H9 (cell line): ENCODE measurements around the gene TBCEL. TPM values are rescaled to one million over a fixed set of nuclear protein-coding genes. Genes with fewer than 3 reads are reported as not detected.

Experiments
- DNase-seq: peaks from one replicate; pipeline ENCODE4 v3.0.0-alpha.2; 2017
- H2AFZ ChIP-seq: one replicate; pipeline ENCODE4 v1.6.1; 2013; ENCODE audit warnings: mild to moderate bottlenecking, low read length, control low read depth, moderate library complexity
- H2AK5ac ChIP-seq: 2 replicates; pipeline ENCODE4 v1.6.1; 2013; ENCODE audit warnings: low read length, control low read depth, mixed read lengths; ENCODE audit not compliant: insufficient read length
- H2BK120ac ChIP-seq: one replicate; pipeline ENCODE4 v1.6.1; 2013; ENCODE audit warnings: low read depth, mild to moderate bottlenecking, low read length, control low read depth, inconsistent platforms; ENCODE audit not compliant: poor library complexity, severe bottlenecking
- H2BK12ac ChIP-seq: 2 replicates; pipeline ENCODE4 v1.6.1; 2013; ENCODE audit warnings: low read length, control low read depth, mixed read lengths, low read depth; ENCODE audit not compliant: insufficient read length
- H2BK15ac ChIP-seq: 2 replicates; pipeline ENCODE4 v1.6.1; 2013; ENCODE audit warnings: low read depth, low read length, control low read depth
- H2BK20ac ChIP-seq: one replicate; pipeline ENCODE4 v1.6.1; 2013; ENCODE audit warnings: low read depth, mild to moderate bottlenecking, low read length, control low read depth, inconsistent platforms; ENCODE audit not compliant: poor library complexity, severe bottlenecking
- H2BK5ac ChIP-seq: 2 replicates; pipeline ENCODE4 v1.6.1; 2013; ENCODE audit warnings: low read length, control low read depth, mixed read lengths; ENCODE audit not compliant: insufficient read length
- H3K14ac ChIP-seq: 2 replicates; pipeline ENCODE4 v1.6.1; 2013; ENCODE audit warnings: low read length, control low read depth; ENCODE audit not compliant: insufficient read depth
- H3K18ac ChIP-seq: 2 replicates; pipeline ENCODE4 v1.6.1; 2013; ENCODE audit warnings: low read depth, mild to moderate bottlenecking, mixed read lengths, low read length, control low read depth; ENCODE audit not compliant: insufficient read length
- H3K23ac ChIP-seq: 2 replicates; pipeline ENCODE4 v1.6.1; 2013; ENCODE audit warnings: low read length, control low read depth, mixed read lengths, low read depth; ENCODE audit not compliant: insufficient read length
- H3K23me2 ChIP-seq: 2 replicates; pipeline ENCODE4 v1.6.1; 2013; ENCODE audit warnings: low read depth, mild to moderate bottlenecking, mixed read lengths, low read length, control low read depth; ENCODE audit not compliant: insufficient read length, poor library complexity, severe bottlenecking
- H3K27ac ChIP-seq: 2 replicates; pipeline ENCODE4 v1.5.1; 2013; ENCODE audit warnings: low read length, control low read depth, mixed read lengths, low read depth; ENCODE audit not compliant: insufficient read length
- H3K27me3 ChIP-seq: 2 replicates; pipeline ENCODE4 v1.6.1; 2013; ENCODE audit warnings: low read length, control low read depth, inconsistent platforms; ENCODE audit not compliant: insufficient read depth
- H3K4ac ChIP-seq: 2 replicates; pipeline ENCODE4 v1.6.1; 2013; ENCODE audit warnings: low read depth, mild to moderate bottlenecking, control low read depth, inconsistent platforms, low read length, moderate library complexity
- H3K4me1 ChIP-seq: 2 replicates; pipeline ENCODE4 v1.6.1; 2013; ENCODE audit warnings: low read length, control low read depth, inconsistent platforms; ENCODE audit not compliant: insufficient read depth
- H3K4me2 ChIP-seq: 2 replicates; pipeline ENCODE4 v1.6.1; 2013; ENCODE audit warnings: low read length, control low read depth, mixed read lengths; ENCODE audit not compliant: insufficient read length, insufficient read depth
- H3K56ac ChIP-seq: 2 replicates; pipeline ENCODE4 v1.6.1; 2013; ENCODE audit warnings: low read depth, mild to moderate bottlenecking, mixed read lengths, low read length, control low read depth; ENCODE audit not compliant: insufficient read length
- H3K79me1 ChIP-seq: 2 replicates; pipeline ENCODE4 v1.6.1; 2013; ENCODE audit warnings: low read depth, mild to moderate bottlenecking, moderate library complexity, low read length, control low read depth, inconsistent platforms; ENCODE audit not compliant: insufficient read depth, poor library complexity, severe bottlenecking
- H3K79me2 ChIP-seq: 2 replicates; pipeline ENCODE4 v1.6.1; 2013; ENCODE audit warnings: low read length, control low read depth, inconsistent platforms; ENCODE audit not compliant: insufficient read depth
- H3K9ac ChIP-seq: 2 replicates; pipeline ENCODE4 v1.6.1; 2013; ENCODE audit warnings: low read length, control low read depth, mixed read lengths; ENCODE audit not compliant: insufficient read length; ENCODE audit errors: extremely low read depth
- H3K9me3 ChIP-seq: one replicate; pipeline ENCODE4 v1.6.1; 2013; ENCODE audit warnings: low read depth, low read length, inconsistent platforms; ENCODE audit not compliant: control insufficient read depth
- H3T11ph ChIP-seq: one replicate; pipeline ENCODE4 v1.6.1; 2013; ENCODE audit warnings: mild to moderate bottlenecking, low read length, control low read depth, inconsistent platforms
- H4K20me1 ChIP-seq: one replicate; pipeline ENCODE4 v1.6.1; 2013; ENCODE audit not compliant: control insufficient read depth, insufficient read length, insufficient read depth
- H4K5ac ChIP-seq: 2 replicates; pipeline ENCODE4 v1.6.1; 2013; ENCODE audit warnings: low read depth, mild to moderate bottlenecking, mixed read lengths, low read length, control low read depth; ENCODE audit not compliant: insufficient read length
- H4K8ac ChIP-seq: replicated peaks from 2 replicates; pipeline ENCODE4 v1.6.1; 2013; ENCODE audit warnings: low read length, control low read depth, mixed read lengths, low read depth; ENCODE audit not compliant: insufficient read length
- H4K91ac ChIP-seq: 2 replicates; pipeline ENCODE4 v1.6.1; 2013; ENCODE audit warnings: low read depth, mild to moderate bottlenecking, moderate library complexity, mixed read lengths, low read length, control low read depth; ENCODE audit not compliant: insufficient read length
- H3K27ac Mint-ChIP-seq, 3 experiments: 2 replicates in 2 of 3; 3 replicates in 1 of 3; pipeline ENCODE4 v1.8.0; 2020 to 2021; ENCODE audit warnings: mixed read lengths in 3 of 3, mild to moderate bottlenecking in 1 of 3, moderate library complexity in 1 of 3
- H3K27me3 Mint-ChIP-seq: 2 replicates; pipeline ENCODE4 v1.8.0; 2021; ENCODE audit warnings: low read depth, mild to moderate bottlenecking, moderate library complexity, mixed read lengths
- H3K36me3 Mint-ChIP-seq, 3 experiments: 2 replicates in 2 of 3; 3 replicates in 1 of 3; pipeline ENCODE4 v1.8.0; 2020 to 2021; ENCODE audit warnings: low read depth in 3 of 3, mixed read lengths in 3 of 3; ENCODE audit not compliant: insufficient read depth in 1 of 3
- H3K4me1 Mint-ChIP-seq, 2 experiments: 2 replicates each; pipeline ENCODE4 v1.8.0; 2020; ENCODE audit warnings: mixed read lengths in 2 of 2
- H3K4me3 Mint-ChIP-seq, 2 experiments: 2 replicates in 1 of 2; 3 replicates in 1 of 2; pipeline ENCODE4 v1.8.0; 2020 to 2021; ENCODE audit warnings: mild to moderate bottlenecking in 2 of 2, mixed read lengths in 2 of 2, moderate library complexity in 1 of 2
- H3K9me3 Mint-ChIP-seq, 2 experiments: 2 replicates in 1 of 2; 3 replicates in 1 of 2; pipeline ENCODE4 v1.8.0; 2020; ENCODE audit warnings: mild to moderate bottlenecking in 2 of 2, mixed read lengths in 2 of 2, moderate library complexity in 1 of 2
- WGBS: extraction: QIAGEN DNeasy Blood & Tissue Kit; methylation state at CpG from one replicate; pipeline ENCODE4 v1.1.7; 2013; ENCODE audit warnings: missing lambda C conversion rate, low lambda C conversion rate, mixed read lengths; ENCODE audit not compliant: insufficient read length; ENCODE audit errors: extremely low coverage; 5-methylcytosine and 5-hydroxymethylcytosine counted together
- total RNA-seq: library from RNA; stranded (reverse); gene quantifications from 2 replicates; pipeline ENCODE4 v1.2.1, GENCODE V29; 2021
- TF ChIP-seq, protein P1 (sequence below): fragments of 200-600 bp; sonication (generic); conservative IDR thresholded peaks from 3 replicates; pipeline ENCODE4 v1.8.0; 2021; ENCODE audit warnings: antibody characterized with exemption, mild to moderate bottlenecking

Gene TBCEL
- total RNA-seq, 1 experiment from 2014 or later: 17.3 TPM

DNA sequence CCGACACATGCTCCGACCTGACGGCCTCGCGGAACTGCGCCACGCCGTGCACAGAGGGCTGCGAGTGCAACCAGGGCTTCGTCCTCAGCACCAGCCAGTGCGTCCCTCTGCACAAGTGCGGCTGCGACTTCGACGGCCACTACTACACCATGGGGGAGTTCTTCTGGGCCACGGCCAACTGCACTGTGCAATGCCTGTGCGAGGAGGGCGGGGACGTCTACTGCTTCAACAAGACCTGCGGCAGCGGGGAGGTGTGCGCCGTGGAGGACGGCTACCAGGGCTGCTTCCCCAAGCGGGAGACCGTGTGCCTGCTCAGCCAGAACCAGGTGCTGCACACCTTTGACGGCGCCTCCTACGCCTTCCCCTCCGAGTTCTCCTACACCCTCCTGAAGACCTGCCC lies 103.9 kb downstream of the TBCEL start:
- peaks cover 1 to 17% (median 4%) of the 10 kb centered on the region in 3 experiments; a peak in 3 of 7 replicates for H3K36me3 Mint-ChIP-seq
- Histone ChIP-seq H2BK12ac (no peak overlapping the region), H4K91ac (no peak overlapping the region), H2BK15ac (no peak overlapping the region), H4K20me1 (no peaks in the 10 kb centered on the region), H3K4ac (no peak overlapping the region), H3K56ac (no peak overlapping the region), H2AK5ac (no peak overlapping the region), H4K5ac (no peak overlapping the region), H3K4me1 (0 out of 2 replicates have a peak, but pooled peaks cover 4% of the 10 kb centered on the region), H3K23ac (no peak overlapping the region), H3K27me3 (no peaks in the 10 kb centered on the region), H2BK20ac (no peak overlapping the region), H3K4me2 (no peak overlapping the region), H2BK120ac (no peak overlapping the region), H3K9me3 (peaks cover 5% of the 10 kb centered on the region), H3K23me2 (no peaks in the 10 kb centered on the region), H3K27ac (no peak overlapping the region), H3K79me2 (no peaks in the 10 kb centered on the region), H3T11ph (no peak overlapping the region), H3K18ac (no peak overlapping the region), H3K9ac (no peak overlapping the region), H2AFZ (no peak overlapping the region), H3K14ac (peak overlapping the region; percentile 72; the same call in 1 of the 2 replicates), H4K8ac (no peak overlapping the region), H2BK5ac (no peak overlapping the region), H3K79me1 (no peaks in the 10 kb centered on the region)
- no peak for DNase-seq
- H3K4me1 Mint-ChIP-seq: peaks cover 4 to 10% of the 10 kb centered on the region in 2 experiments; a peak in 3 of 4 replicates
- TF ChIP-seq, protein P1, sequence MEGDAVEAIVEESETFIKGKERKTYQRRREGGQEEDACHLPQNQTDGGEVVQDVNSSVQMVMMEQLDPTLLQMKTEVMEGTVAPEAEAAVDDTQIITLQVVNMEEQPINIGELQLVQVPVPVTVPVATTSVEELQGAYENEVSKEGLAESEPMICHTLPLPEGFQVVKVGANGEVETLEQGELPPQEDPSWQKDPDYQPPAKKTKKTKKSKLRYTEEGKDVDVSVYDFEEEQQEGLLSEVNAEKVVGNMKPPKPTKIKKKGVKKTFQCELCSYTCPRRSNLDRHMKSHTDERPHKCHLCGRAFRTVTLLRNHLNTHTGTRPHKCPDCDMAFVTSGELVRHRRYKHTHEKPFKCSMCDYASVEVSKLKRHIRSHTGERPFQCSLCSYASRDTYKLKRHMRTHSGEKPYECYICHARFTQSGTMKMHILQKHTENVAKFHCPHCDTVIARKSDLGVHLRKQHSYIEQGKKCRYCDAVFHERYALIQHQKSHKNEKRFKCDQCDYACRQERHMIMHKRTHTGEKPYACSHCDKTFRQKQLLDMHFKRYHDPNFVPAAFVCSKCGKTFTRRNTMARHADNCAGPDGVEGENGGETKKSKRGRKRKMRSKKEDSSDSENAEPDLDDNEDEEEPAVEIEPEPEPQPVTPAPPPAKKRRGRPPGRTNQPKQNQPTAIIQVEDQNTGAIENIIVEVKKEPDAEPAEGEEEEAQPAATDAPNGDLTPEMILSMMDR: no peak
- no peak overlapping the region for H3K4me3 Mint-ChIP-seq
- H3K9me3 Mint-ChIP-seq: peaks cover 10 to 11% of the 10 kb centered on the region in 2 experiments
- H3K27ac Mint-ChIP-seq: peak overlapping the region in 1 of 3 experiments; percentile 56; a peak in 3 of 7 replicates
- H3K27me3 Mint-ChIP-seq: peaks cover 4% of the 10 kb centered on the region; the same call in 1 of the 2 replicates
- no CpG with 5 or more reads among the region's 30 CpGs for WGBS
